Adrenal gland (tissue), 5 donors: ENCODE results near the gene TNIK.

ENCODE experiments used
- CTCF ChIP-seq, 6 experiments: fragments of 450-650 bp in 4 of 6; fragments of 200-600 bp in 2 of 6; sonication (generic) in 1 of 6; IDR thresholded peaks; 1 replicate in 5 of 6; 2 replicates in 1 of 6; pipeline versions ENCODE4 v1.5.1 to v1.8.0; 2016 to 2021; ENCODE audit warnings: antibody characterized with exemption in 6 of 6, mild to moderate bottlenecking in 2 of 6, moderate library complexity in 1 of 6
- POLR2A ChIP-seq, 2 donors: fragments of 450-650 bp; IDR thresholded peaks; one replicate each; pipeline ENCODE4 v1.6.1; 2017; ENCODE audit warnings: antibody characterized with exemption in 2 of 2, mild to moderate bottlenecking in 2 of 2, moderate library complexity in 1 of 2
- donor health status: DM: no; HTN: no; CAD: no.

GRCh38 chr3:171231361-171231760 is 228.8 kb downstream of the TNIK start:
- no peak for TF ChIP-seq CTCF (IDR thresholded peaks at IDR 0.05)
- TF ChIP-seq POLR2A (IDR thresholded peaks at IDR 0.05), result no peak
